HepG2 (cell line): ENCODE data around the gene CNGA1. TPM values are rescaled to one million over a fixed set of nuclear protein-coding genes. Genes with fewer than 3 reads are reported as not detected.
A peak's percentile ranks its signal among the peaks of the same experiment; 100 is the strongest.

Experiments used
- ASH2L ChIP-seq: fragments of 300-600, 200-600 bp; sonication (generic); IDR thresholded peaks from 2 replicates; pipeline ENCODE4 v1.7.0; 2017; ENCODE audit warnings: low read depth, mild to moderate bottlenecking, moderate library complexity, mixed read lengths, low read length; ENCODE audit not compliant: insufficient read length
- DR1 ChIP-seq: sonication (generic); formaldehyde crosslinking; IDR thresholded peaks from 2 replicates; pipeline ENCODE4 v1.8.0; 2021; ENCODE audit warnings: mild to moderate bottlenecking, missing genetic modification reagents, inconsistent platforms
- EEA1 ChIP-seq: sonication (generic); formaldehyde crosslinking; IDR thresholded peaks from 2 replicates; pipeline ENCODE4 v1.5.1; 2020; ENCODE audit warnings: mild to moderate bottlenecking, missing genetic modification reagents, borderline replicate concordance
- PTBP1 ChIP-seq: fragments of 200-400 bp; formaldehyde crosslinking; IDR thresholded peaks from 2 replicates; pipeline ENCODE4 v1.6.1; 2018; ENCODE audit warnings: low read length, low read depth; ENCODE audit not compliant: poor library complexity, severe bottlenecking
- SP4 ChIP-seq: sonication (generic); formaldehyde crosslinking; IDR thresholded peaks from 2 replicates; pipeline ENCODE4 v1.8.1; 2023; ENCODE audit warnings: mild to moderate bottlenecking, missing genetic modification reagents
- YY1 ChIP-seq: IDR thresholded peaks from 2 replicates; pipeline ENCODE4 v1.6.1; 2011; ENCODE audit warnings: low read length, low read depth, moderate library complexity, mild to moderate bottlenecking; ENCODE audit not compliant: insufficient read depth, insufficient replicate concordance
- ZEB1 ChIP-seq: IDR thresholded peaks from 2 replicates; pipeline ENCODE4 v1.6.1; 2012; ENCODE audit warnings: mild to moderate bottlenecking, low read depth, inconsistent platforms; ENCODE audit not compliant: insufficient replicate concordance
- ZNF160 ChIP-seq: sonication (generic); formaldehyde crosslinking; IDR thresholded peaks from 2 replicates; pipeline ENCODE4 v1.8.0; 2022; ENCODE audit warnings: mild to moderate bottlenecking, inconsistent platforms, missing genetic modification reagents
- ZNF225 ChIP-seq: sonication (generic); formaldehyde crosslinking; IDR thresholded peaks from 2 replicates; pipeline ENCODE4 v1.4.0; 2020; ENCODE audit warnings: mild to moderate bottlenecking, missing genetic modification reagents
- ZNF256 ChIP-seq: sonication (generic); formaldehyde crosslinking; conservative IDR thresholded peaks from 2 replicates; pipeline ENCODE4 v1.4.0; 2020; ENCODE audit warnings: missing genetic modification reagents
- ZNF441 ChIP-seq: sonication (generic); formaldehyde crosslinking; IDR thresholded peaks from 2 replicates; pipeline ENCODE4 v1.7.0; 2021; ENCODE audit warnings: missing genetic modification reagents, borderline replicate concordance
- ZNF484 ChIP-seq: sonication (generic); formaldehyde crosslinking; IDR thresholded peaks from 2 replicates; pipeline ENCODE4 v1.5.1; 2020; ENCODE audit warnings: mild to moderate bottlenecking, low read depth, missing genetic modification reagents, borderline replicate concordance
- ZNF605 ChIP-seq: sonication (generic); formaldehyde crosslinking; IDR thresholded peaks from 2 replicates; pipeline ENCODE4 v1.8.0; 2022; ENCODE audit warnings: mild to moderate bottlenecking, missing genetic modification reagents
- ZNF619 ChIP-seq: sonication (generic); formaldehyde crosslinking; IDR thresholded peaks from 2 replicates; pipeline ENCODE4 v1.4.0; 2020; ENCODE audit warnings: mild to moderate bottlenecking, missing genetic modification reagents
- ZNF674 ChIP-seq: sonication (generic); formaldehyde crosslinking; IDR thresholded peaks from 2 replicates; pipeline ENCODE4 v1.5.0; 2020; ENCODE audit warnings: low read depth, mild to moderate bottlenecking, missing genetic modification reagents
- polyA plus RNA-seq, 8 experiments: library from polyadenylated mRNA; depleted of rRNA in 3 of 8; stranded (reverse) in 7 of 8; unstranded in 1 of 8; fragments of >200 nt; fragmentation: Illumina TruSeq in 4 of 8; extraction: Trizol in 4 of 8; gene quantifications; 2 replicates each; pipeline versions ENCODE4 v1.2.1 to v1.2.3, GENCODE V29; 2011 to 2016; ENCODE audit warnings: low read depth in 4 of 8, missing spikeins in 1 of 8, mixed read lengths in 1 of 8; ENCODE audit not compliant: insufficient read depth in 1 of 8
- total RNA-seq, 5 experiments: library from RNA; depleted of rRNA; stranded (reverse); fragments of >200 nt; fragmentation: Illumina TruSeq; extraction: Trizol; gene quantifications; 2 replicates each; pipeline ENCODE4 v1.2.3, GENCODE V29; 2016; ENCODE audit warnings: low read depth in 1 of 5
- TF ChIP-seq, protein P1 (sequence below): sonication (generic); formaldehyde crosslinking; IDR thresholded peaks from 2 replicates; pipeline ENCODE4 v1.4.0; 2020; ENCODE audit warnings: missing genetic modification reagents
- TF ChIP-seq, protein P2 (sequence below): sonication (generic); formaldehyde crosslinking; IDR thresholded peaks from 2 replicates; pipeline ENCODE4 v1.4.0; 2020; ENCODE audit warnings: mild to moderate bottlenecking, missing genetic modification reagents

The CNGA1 gene
- total and polyA plus RNA-seq, 2 of the 13 experiments (the other 11 are each of a cell fraction or from before 2014, with no cell fraction given): 0.22 to 0.40 TPM

DNA sequence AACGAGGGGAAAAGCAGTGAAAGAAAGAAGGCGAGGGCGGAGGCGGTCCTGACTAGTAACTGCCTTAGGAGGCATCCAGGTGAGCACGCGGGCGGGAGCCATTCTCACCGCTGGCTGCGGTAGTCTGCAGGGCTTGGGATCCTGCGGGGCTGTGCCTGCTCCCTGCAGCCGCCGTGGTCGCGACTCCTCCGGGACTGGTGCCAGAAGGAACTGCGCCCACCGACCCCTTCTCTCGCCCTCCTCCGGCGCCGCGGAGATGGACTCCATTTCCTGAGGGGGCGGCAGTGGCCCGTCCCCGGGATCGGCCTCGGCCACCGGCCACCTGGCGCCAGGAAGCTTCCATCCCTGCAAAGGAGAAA is 102.6 kb downstream of the CNGA1 start (continued):
- TF ChIP-seq, protein P1, sequence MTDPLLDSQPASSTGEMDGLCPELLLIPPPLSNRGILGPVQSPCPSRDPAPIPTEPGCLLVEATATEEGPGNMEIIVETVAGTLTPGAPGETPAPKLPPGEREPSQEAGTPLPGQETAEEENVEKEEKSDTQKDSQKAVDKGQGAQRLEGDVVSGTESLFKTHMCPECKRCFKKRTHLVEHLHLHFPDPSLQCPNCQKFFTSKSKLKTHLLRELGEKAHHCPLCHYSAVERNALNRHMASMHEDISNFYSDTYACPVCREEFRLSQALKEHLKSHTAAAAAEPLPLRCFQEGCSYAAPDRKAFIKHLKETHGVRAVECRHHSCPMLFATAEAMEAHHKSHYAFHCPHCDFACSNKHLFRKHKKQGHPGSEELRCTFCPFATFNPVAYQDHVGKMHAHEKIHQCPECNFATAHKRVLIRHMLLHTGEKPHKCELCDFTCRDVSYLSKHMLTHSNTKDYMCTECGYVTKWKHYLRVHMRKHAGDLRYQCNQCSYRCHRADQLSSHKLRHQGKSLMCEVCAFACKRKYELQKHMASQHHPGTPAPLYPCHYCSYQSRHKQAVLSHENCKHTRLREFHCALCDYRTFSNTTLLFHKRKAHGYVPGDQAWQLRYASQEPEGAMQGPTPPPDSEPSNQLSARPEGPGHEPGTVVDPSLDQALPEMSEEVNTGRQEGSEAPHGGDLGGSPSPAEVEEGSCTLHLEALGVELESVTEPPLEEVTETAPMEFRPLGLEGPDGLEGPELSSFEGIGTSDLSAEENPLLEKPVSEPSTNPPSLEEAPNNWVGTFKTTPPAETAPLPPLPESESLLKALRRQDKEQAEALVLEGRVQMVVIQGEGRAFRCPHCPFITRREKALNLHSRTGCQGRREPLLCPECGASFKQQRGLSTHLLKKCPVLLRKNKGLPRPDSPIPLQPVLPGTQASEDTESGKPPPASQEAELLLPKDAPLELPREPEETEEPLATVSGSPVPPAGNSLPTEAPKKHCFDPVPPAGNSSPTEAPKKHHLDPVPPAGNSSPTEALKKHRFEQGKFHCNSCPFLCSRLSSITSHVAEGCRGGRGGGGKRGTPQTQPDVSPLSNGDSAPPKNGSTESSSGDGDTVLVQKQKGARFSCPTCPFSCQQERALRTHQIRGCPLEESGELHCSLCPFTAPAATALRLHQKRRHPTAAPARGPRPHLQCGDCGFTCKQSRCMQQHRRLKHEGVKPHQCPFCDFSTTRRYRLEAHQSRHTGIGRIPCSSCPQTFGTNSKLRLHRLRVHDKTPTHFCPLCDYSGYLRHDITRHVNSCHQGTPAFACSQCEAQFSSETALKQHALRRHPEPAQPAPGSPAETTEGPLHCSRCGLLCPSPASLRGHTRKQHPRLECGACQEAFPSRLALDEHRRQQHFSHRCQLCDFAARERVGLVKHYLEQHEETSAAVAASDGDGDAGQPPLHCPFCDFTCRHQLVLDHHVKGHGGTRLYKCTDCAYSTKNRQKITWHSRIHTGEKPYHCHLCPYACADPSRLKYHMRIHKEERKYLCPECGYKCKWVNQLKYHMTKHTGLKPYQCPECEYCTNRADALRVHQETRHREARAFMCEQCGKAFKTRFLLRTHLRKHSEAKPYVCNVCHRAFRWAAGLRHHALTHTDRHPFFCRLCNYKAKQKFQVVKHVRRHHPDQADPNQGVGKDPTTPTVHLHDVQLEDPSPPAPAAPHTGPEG: peak; percentile 88
- no peak for TF ChIP-seq ZNF256
- TF ChIP-seq PTBP1: no peak
- TF ChIP-seq DR1 (CRISPR knock-in tag): peak; percentile 35; the same call in 1 of the 2 replicates
- TF ChIP-seq ZNF605 (CRISPR knock-in tag): 0 out of 2 replicates have a peak, but pooled peaks have one; percentile 22
- TF ChIP-seq EEA1: peak; percentile 76; the same call in 1 of the 2 replicates
- TF ChIP-seq ZNF484 (CRISPR knock-in tag): 0 out of 2 replicates have a peak, but pooled peaks have one; percentile 30
- peak; percentile 32 for TF ChIP-seq YY1
- peak; percentile 39 for TF ChIP-seq ASH2L
- TF ChIP-seq ZNF225: peak; percentile 35; the same call in 1 of the 2 replicates
- peak; percentile 3; the same call in 1 of the 2 replicates for TF ChIP-seq SP4 (CRISPR knock-in tag)
- TF ChIP-seq ZNF619 (CRISPR knock-in tag): peak; percentile 18; the same call in 1 of the 2 replicates
- TF ChIP-seq ZNF674 (CRISPR knock-in tag): 0 out of 2 replicates have a peak, but pooled peaks have one; percentile 5
- peak; percentile 71; the same call in 1 of the 2 replicates for TF ChIP-seq ZNF441
- 0 out of 2 replicates have a peak, but pooled peaks have one; percentile 20 for TF ChIP-seq ZNF160 (CRISPR knock-in tag)
- TF ChIP-seq ZEB1: peak; percentile 43
- TF ChIP-seq, protein P2, sequence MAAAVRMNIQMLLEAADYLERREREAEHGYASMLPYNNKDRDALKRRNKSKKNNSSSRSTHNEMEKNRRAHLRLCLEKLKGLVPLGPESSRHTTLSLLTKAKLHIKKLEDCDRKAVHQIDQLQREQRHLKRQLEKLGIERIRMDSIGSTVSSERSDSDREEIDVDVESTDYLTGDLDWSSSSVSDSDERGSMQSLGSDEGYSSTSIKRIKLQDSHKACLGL (CRISPR knock-in tag): peak; percentile 60; the same call in 1 of the 2 replicates
